HEK293 (cell line): ENCODE data around the gene MAST2.

Experiments
- CTCF ChIP-seq: fragments of 450-650 bp; formaldehyde crosslinking; IDR thresholded peaks from 2 replicates; pipeline ENCODE4 v1.5.1; 2016; ENCODE audit warnings: missing biosample characterization, missing genetic modification characterization
- GLI4 ChIP-seq: fragments of 450-650 bp; formaldehyde crosslinking; IDR thresholded peaks from 2 replicates; pipeline ENCODE4 v1.5.1; 2016; ENCODE audit warnings: missing biosample characterization, missing genetic modification characterization
- KLF10 ChIP-seq: fragments of 450-650 bp; IDR thresholded peaks from 2 replicates; pipeline ENCODE4 v1.5.1; 2018; ENCODE audit warnings: missing biosample characterization, mild to moderate bottlenecking, missing genetic modification characterization
- OVOL3 ChIP-seq: fragments of 450-650 bp; formaldehyde crosslinking; IDR thresholded peaks from 2 replicates; pipeline ENCODE4 v1.5.1; 2016; ENCODE audit warnings: missing biosample characterization, missing genetic modification characterization
- ZNF121 ChIP-seq: fragments of 450-650 bp; formaldehyde crosslinking; IDR thresholded peaks from 2 replicates; pipeline ENCODE4 v1.5.1; 2016; ENCODE audit warnings: missing biosample characterization, missing genetic modification characterization
- ZNF146 ChIP-seq: fragments of 450-650 bp; formaldehyde crosslinking; IDR thresholded peaks from 2 replicates; pipeline ENCODE4 v1.5.1; 2016; ENCODE audit warnings: missing biosample characterization, missing genetic modification characterization
- TF ChIP-seq, protein P1 (sequence below): fragments of 450-650 bp; formaldehyde crosslinking; IDR thresholded peaks from 2 replicates; pipeline ENCODE4 v1.5.1; 2016; ENCODE audit warnings: missing biosample characterization, missing genetic modification characterization, low read depth
- TF ChIP-seq, protein P2 (sequence below): fragments of 450-650 bp; formaldehyde crosslinking; IDR thresholded peaks from 2 replicates; pipeline ENCODE4 v1.5.1; 2017; ENCODE audit warnings: missing biosample characterization, missing genetic modification characterization
- TF ChIP-seq, protein P3 (sequence below): fragments of 450-650 bp; formaldehyde crosslinking; IDR thresholded peaks from 2 replicates; pipeline ENCODE4 v1.5.1; 2016; ENCODE audit warnings: missing biosample characterization, missing genetic modification characterization

DNA sequence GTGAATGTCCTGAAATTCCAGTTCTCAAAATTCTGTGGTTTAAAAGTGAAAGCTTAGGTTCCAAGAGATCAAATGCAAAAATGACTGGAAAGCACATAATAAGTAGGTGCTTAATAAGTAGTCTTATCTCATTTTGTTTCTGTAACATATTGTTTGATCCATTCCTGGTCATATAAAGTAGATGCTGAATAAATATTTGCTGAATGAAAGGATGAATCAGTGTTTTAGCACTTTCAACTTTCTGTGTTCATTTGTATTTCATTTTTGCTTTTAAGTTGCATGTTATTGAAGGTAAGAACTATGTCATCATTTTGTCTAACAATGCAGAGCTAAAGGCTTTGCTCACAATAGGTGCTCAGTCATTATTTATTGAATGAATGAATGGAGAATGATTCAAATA, 6.3 kb downstream of the MAST2 start:
- TF ChIP-seq OVOL3 (tag by site-specific recombination) (no peak), GLI4 (tag by site-specific recombination) (no peak), ZNF121 (no peak), CTCF (no peak), KLF10 (tag by site-specific recombination) (no peak), ZNF146 (tag by site-specific recombination) (no peak)
- TF ChIP-seq, protein P1, sequence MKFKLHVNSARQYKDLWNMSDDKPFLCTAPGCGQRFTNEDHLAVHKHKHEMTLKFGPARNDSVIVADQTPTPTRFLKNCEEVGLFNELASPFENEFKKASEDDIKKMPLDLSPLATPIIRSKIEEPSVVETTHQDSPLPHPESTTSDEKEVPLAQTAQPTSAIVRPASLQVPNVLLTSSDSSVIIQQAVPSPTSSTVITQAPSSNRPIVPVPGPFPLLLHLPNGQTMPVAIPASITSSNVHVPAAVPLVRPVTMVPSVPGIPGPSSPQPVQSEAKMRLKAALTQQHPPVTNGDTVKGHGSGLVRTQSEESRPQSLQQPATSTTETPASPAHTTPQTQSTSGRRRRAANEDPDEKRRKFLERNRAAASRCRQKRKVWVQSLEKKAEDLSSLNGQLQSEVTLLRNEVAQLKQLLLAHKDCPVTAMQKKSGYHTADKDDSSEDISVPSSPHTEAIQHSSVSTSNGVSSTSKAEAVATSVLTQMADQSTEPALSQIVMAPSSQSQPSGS (tag by site-specific recombination) = no peak
- TF ChIP-seq, protein P2, sequence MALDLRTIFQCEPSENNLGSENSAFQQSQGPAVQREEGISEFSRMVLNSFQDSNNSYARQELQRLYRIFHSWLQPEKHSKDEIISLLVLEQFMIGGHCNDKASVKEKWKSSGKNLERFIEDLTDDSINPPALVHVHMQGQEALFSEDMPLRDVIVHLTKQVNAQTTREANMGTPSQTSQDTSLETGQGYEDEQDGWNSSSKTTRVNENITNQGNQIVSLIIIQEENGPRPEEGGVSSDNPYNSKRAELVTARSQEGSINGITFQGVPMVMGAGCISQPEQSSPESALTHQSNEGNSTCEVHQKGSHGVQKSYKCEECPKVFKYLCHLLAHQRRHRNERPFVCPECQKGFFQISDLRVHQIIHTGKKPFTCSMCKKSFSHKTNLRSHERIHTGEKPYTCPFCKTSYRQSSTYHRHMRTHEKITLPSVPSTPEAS (tag by site-specific recombination) = no peak
- TF ChIP-seq, protein P3, sequence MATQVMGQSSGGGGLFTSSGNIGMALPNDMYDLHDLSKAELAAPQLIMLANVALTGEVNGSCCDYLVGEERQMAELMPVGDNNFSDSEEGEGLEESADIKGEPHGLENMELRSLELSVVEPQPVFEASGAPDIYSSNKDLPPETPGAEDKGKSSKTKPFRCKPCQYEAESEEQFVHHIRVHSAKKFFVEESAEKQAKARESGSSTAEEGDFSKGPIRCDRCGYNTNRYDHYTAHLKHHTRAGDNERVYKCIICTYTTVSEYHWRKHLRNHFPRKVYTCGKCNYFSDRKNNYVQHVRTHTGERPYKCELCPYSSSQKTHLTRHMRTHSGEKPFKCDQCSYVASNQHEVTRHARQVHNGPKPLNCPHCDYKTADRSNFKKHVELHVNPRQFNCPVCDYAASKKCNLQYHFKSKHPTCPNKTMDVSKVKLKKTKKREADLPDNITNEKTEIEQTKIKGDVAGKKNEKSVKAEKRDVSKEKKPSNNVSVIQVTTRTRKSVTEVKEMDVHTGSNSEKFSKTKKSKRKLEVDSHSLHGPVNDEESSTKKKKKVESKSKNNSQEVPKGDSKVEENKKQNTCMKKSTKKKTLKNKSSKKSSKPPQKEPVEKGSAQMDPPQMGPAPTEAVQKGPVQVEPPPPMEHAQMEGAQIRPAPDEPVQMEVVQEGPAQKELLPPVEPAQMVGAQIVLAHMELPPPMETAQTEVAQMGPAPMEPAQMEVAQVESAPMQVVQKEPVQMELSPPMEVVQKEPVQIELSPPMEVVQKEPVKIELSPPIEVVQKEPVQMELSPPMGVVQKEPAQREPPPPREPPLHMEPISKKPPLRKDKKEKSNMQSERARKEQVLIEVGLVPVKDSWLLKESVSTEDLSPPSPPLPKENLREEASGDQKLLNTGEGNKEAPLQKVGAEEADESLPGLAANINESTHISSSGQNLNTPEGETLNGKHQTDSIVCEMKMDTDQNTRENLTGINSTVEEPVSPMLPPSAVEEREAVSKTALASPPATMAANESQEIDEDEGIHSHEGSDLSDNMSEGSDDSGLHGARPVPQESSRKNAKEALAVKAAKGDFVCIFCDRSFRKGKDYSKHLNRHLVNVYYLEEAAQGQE (tag by site-specific recombination) = no peak
